Caco-2 (cell line): ENCODE results near the gene DMRTC2. TPM values are rescaled to one million over a fixed set of nuclear protein-coding genes. Genes with fewer than 3 reads are reported as not detected.

Experiments
- BruUV-seq: library from RNA; stranded (reverse); fragments of 400-500 nt; replicated peaks from 2 replicates; lab custom pipeline; 2021; lab: Mats Ljungman, UMichigan
- CTCF ChIA-PET: fragments of 300-600 bp; sonication (Branson Sonifier 250); formaldehyde crosslinking; loops from one replicate; lab custom pipeline; 2022; ENCODE audit warnings: antibody characterized with exemption; lab: Charles Lee
- POLR2A ChIA-PET: fragments of 300-600 bp; sonication (Branson Sonifier 250); formaldehyde crosslinking; loops from one replicate; lab custom pipeline; 2022; ENCODE audit warnings: antibody characterized with exemption; lab: Charles Lee
- DNase-seq, 2 experiments: peaks; one replicate each; pipeline versions ENCODE4 v3.0.0 to v3.0.0-alpha.2; 2020 to 2022
- H3K27me3 ChIP-seq: replicated peaks from 2 replicates; pipeline ENCODE4 v1.6.0; 2011; ENCODE audit warnings: low read length; ENCODE audit not compliant: control insufficient read depth, insufficient read depth
- H3K36me3 ChIP-seq: 2 replicates; pipeline ENCODE4 v1.5.1; 2011; ENCODE audit warnings: low read length; ENCODE audit not compliant: control insufficient read depth, insufficient read depth
- H3K4me1 ChIP-seq: fragments of 250-450 bp; sonication (Bioruptor Pico); 2 replicates; pipeline ENCODE4 v1.5.1; 2020; ENCODE audit warnings: mild to moderate bottlenecking
- H3K4me3 ChIP-seq: 2 replicates; pipeline ENCODE4 v1.5.1; 2011; ENCODE audit warnings: low read depth, mild to moderate bottlenecking, control low read depth, low read length
- H3K9me3 ChIP-seq: fragments of 250-450 bp; sonication (Bioruptor Pico); 2 replicates; pipeline ENCODE4 v1.5.1; 2020; ENCODE audit warnings: mild to moderate bottlenecking, moderate library complexity
- H3K27ac Mint-ChIP-seq: one replicate; pipeline ENCODE4 v1.8.0; 2022; ENCODE audit warnings: mixed read lengths; ENCODE audit not compliant: unreplicated experiment
- H3K27me3 Mint-ChIP-seq: one replicate; pipeline ENCODE4 v1.8.0; 2022; ENCODE audit warnings: mixed read lengths; ENCODE audit not compliant: insufficient read depth, unreplicated experiment
- H3K36me3 Mint-ChIP-seq: one replicate; pipeline ENCODE4 v1.8.0; 2022; ENCODE audit warnings: mild to moderate bottlenecking, mixed read lengths; ENCODE audit not compliant: insufficient read depth, unreplicated experiment
- H3K4me1 Mint-ChIP-seq: one replicate; pipeline ENCODE4 v1.8.0; 2022; ENCODE audit warnings: low read depth, mixed read lengths; ENCODE audit not compliant: unreplicated experiment
- H3K4me3 Mint-ChIP-seq: one replicate; pipeline ENCODE4 v1.8.0; 2022; ENCODE audit warnings: mild to moderate bottlenecking, moderate library complexity, mixed read lengths; ENCODE audit not compliant: unreplicated experiment
- H3K9me3 Mint-ChIP-seq: one replicate; pipeline ENCODE4 v1.8.0; 2022; ENCODE audit warnings: mixed read lengths; ENCODE audit not compliant: unreplicated experiment
- CTCF ChIP-seq, 2 experiments: fragments of 200-600 bp in 1 of 2; IDR thresholded peaks; 1 replicate in 1 of 2; 2 replicates in 1 of 2; pipeline versions ENCODE4 v1.5.1 to v1.8.0; 2011 to 2022; ENCODE audit warnings: antibody characterized with exemption in 1 of 2, control low read depth in 1 of 2, inconsistent platforms in 1 of 2, low read depth in 1 of 2, low read length in 1 of 2, mild to moderate bottlenecking in 1 of 2, moderate library complexity in 1 of 2; ENCODE audit not compliant: insufficient read depth in 1 of 2, severe bottlenecking in 1 of 2, unreplicated experiment in 1 of 2
- intact Hi-C: fragments of 100-400 bp; cut with micrococcal nuclease; formaldehyde crosslinking; loops from one replicate; pipeline ENCODE4 v1.10.0; 2022; ENCODE audit not compliant: unreplicated experiment
- total RNA-seq: library from RNA; stranded (reverse); gene quantifications from 2 replicates; pipeline ENCODE4 v1.2.3, GENCODE V29; 2022

DMRTC2 gene
- total RNA-seq, 1 experiment from 2014 or later, result not detected

DNA sequence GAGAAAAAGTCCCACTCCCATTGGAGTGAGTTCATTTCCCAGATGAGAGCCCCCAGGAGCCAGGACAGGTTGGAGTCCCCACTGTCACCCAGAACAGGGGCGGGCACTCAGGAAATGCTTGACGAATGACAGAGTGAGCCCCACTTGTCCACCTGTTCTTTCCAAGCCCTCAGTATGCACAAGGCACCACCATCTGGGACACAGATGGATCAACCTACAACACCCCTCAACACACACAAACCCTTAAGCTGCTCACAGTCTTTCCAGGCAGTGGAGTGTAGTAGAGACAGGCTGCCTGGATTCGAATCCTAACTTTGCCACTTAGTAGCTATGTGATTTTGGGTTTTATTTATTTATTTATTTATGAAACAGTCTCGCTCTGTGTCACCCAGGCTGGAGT, 46.1 kb downstream of the DMRTC2 start:
- Mint-ChIP-seq H3K4me3 (no peak overlapping the region), H3K36me3 (peaks cover 19% of the 10 kb centered on the region), H3K27ac (no peak overlapping the region), H3K9me3 (no peaks in the 10 kb centered on the region), H3K27me3 (no peaks in the 10 kb centered on the region), H3K4me1 (peaks cover 31% of the 10 kb centered on the region)
- intact Hi-C loops, result no loop called here
- Histone ChIP-seq H3K4me1 (peaks cover 25% of the 10 kb centered on the region), H3K4me3 (no peak overlapping the region), H3K36me3 (peaks cover 5% of the 10 kb centered on the region), H3K27me3 (no peaks in the 10 kb centered on the region), H3K9me3 (no peaks in the 10 kb centered on the region)
- no peak for TF ChIP-seq CTCF (IDR thresholded peaks at IDR 0.05; ENCODE audit: insufficient read depth in 1 of 2, low read depth in 1 of 2, low read length in 1 of 2, severe bottlenecking in 1 of 2, unreplicated experiment in 1 of 2)
- no peak for DNase-seq
- no TSS peak for BruUV-seq
- ChIA-PET CTCF (interaction anchor here (0.7 kb wide), 1 partner anchor 68 kb away, joined by 3 read pairs; the partner anchor contains the start of gene RABAC1), POLR2A (no interaction called here)

GRCh38 chr19:41892173-41892902, 47.5 kb downstream of the DMRTC2 start:
- Histone ChIP-seq H3K36me3 (peaks cover 5% of the 10 kb centered on the region), H3K4me3 (no peak overlapping the region), H3K27me3 (no peaks in the 10 kb centered on the region), H3K4me1 (peaks cover 17% of the 10 kb centered on the region), H3K9me3 (no peaks in the 10 kb centered on the region)
- Mint-ChIP-seq H3K4me3 (no peak overlapping the region), H3K4me1 (peaks cover 22% of the 10 kb centered on the region), H3K27me3 (no peaks in the 10 kb centered on the region), H3K9me3 (no peaks in the 10 kb centered on the region), H3K36me3 (peaks cover 19% of the 10 kb centered on the region), H3K27ac (no peak overlapping the region)
- intact Hi-C loops, result no loop called here
- CTCF ChIA-PET, result no interaction called here
- TF ChIP-seq CTCF (IDR thresholded peaks at IDR 0.05; ENCODE audit: insufficient read depth in 1 of 2, low read depth in 1 of 2, low read length in 1 of 2, severe bottlenecking in 1 of 2, unreplicated experiment in 1 of 2), result no peak
- no TSS peak for BruUV-seq
- DNase-seq, result no peak
- POLR2A ChIA-PET, result no interaction called here

DNA sequence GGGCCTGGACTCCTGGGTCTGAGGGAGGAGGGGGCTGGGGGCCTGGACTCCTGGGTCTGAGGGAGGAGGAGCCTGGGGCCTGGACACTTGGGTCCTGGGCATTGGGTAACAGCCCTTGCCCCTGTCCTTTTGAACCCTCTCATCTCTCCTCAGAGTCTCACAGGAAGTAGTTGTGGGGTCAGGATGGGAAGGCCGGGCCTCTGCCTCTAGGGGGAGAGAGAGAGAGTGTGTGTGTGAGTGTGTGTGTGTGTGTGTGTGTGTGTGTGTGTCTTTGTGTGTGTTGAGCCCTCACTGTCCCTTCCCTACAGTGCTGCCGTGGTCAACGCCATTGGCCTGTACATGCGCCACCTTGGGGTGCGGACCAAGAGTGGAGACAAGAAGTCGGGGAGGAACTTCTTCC, 49.1 kb downstream of the DMRTC2 start:
- H3K4me1 Mint-ChIP-seq, result peaks cover 7% of the 10 kb centered on the region
- POLR2A ChIA-PET, result no interaction called here

More for the DNA sequence above, 49.1 kb downstream of the DMRTC2 start:
- H3K27me3 Mint-ChIP-seq, result no peaks in the 10 kb centered on the region
- Histone ChIP-seq H3K4me1 (peaks cover 5% of the 10 kb centered on the region; the same call in 1 of the 2 replicates), H3K4me3 (no peak overlapping the region), H3K36me3 (peaks cover 3% of the 10 kb centered on the region), H3K9me3 (no peaks in the 10 kb centered on the region), H3K27me3 (no peaks in the 10 kb centered on the region)
- peaks cover 30% of the 10 kb centered on the region for H3K36me3 Mint-ChIP-seq
- CTCF ChIA-PET, result no interaction called here
- no peak for TF ChIP-seq CTCF (IDR thresholded peaks at IDR 0.05; ENCODE audit: insufficient read depth in 1 of 2, low read depth in 1 of 2, low read length in 1 of 2, severe bottlenecking in 1 of 2, unreplicated experiment in 1 of 2)
- BruUV-seq, result no TSS peak
- H3K27ac Mint-ChIP-seq, result no peak overlapping the region
- no peak overlapping the region for H3K4me3 Mint-ChIP-seq
- H3K9me3 Mint-ChIP-seq, result no peaks in the 10 kb centered on the region
- DNase-seq, result peak; percentile 45 to 61
- intact Hi-C loops, result no loop called here
